DMS79 treated with DMSO at 0.1 percent for 48 hours (cell line): ENCODE results near the gene ADAMTS17.

Experiments used
- DNase-seq: peaks from one replicate; lab custom pipeline; 2025; lab: John Stamatoyannopoulos, UW

Gene ADAMTS17

GRCh38 chr15:100252359-100252758 lies 89.4 kb downstream of the ADAMTS17 start:
- DNase-seq = no peak

GRCh38 chr15:100250176-100250800 lies 91.5 kb downstream of the ADAMTS17 start:
- DNase-seq = no peak

DNA sequence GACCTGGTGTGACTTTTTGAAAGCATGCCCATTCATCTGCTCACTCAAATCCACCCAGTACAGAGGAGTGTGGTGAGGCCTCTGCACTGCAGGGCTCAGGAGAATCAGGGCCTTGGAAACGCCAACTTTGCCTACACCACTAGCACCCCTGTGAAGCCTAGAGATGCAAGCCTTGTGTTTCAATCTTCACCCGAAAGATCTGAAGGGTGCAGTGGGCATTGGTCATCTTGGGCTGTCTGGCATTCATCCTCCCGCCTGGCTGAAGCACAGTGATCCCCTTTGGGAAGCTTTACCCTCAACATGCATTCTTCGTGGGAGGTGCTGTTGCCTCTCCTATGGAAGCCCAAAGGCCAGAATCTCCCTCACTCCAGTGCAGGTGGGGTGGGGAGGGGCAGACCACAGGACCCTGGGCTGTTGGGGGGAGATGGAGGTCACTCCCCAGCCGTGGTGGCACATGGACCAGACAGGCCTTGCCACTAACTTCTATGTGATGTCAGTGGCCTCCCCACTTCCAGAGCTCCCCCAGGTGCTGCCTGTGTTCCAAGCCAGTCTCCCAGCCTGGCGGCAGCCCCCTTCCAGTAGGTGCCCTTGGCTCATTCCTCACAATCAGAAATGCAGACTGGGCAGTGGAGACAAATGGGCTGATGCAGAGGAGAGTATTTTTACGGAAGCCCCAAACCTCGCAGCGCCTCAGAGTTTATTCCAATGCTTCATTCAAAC lies 92.5 kb downstream of the ADAMTS17 start:
- DNase-seq = no peak

DNA sequence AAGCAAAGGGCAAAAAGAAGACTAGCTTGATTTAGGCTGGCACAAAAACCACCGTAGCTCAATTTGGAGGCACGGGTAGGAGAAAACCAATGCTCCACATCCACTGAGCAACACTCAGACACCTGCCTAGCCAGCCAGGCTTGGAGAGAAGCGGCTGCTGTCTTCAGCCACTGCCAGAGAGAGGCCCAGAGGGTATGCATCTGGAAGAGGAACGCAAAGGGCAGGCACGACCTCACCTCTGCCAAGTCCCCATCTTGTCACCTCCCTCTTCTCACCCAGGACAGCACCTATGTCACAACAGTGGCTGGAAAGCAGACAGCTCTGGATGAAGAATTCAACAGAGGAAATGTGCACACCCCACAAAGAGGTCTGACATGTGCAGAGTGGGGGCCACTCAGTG lies 93.5 kb downstream of the ADAMTS17 start:
- DNase-seq = no peak

GRCh38 chr15:100247228-100248225 lies 94.2 kb downstream of the ADAMTS17 start:
- DNase-seq = no peak

- DNase-seq = no peak
Measured at GRCh38 chr15:100245855-100246254, 95.9 kb downstream of the ADAMTS17 start.

DNA sequence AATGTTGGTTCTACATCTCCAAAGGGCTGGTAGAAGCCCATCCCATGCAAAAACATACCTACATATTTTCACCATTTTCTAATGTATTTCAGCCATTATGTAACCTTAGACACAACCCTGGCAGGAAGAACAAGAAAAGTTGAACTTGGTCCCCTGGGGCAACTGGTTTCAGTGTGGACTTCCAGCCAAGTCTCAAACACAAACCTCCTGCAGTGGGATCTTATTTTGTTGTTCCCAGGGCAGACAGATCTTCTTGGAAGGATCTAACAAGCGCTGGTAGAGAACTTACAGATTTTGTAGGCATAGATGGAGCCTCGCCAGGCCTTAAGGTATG lies 96.3 kb downstream of the ADAMTS17 start:
- DNase-seq = no peak

DNA sequence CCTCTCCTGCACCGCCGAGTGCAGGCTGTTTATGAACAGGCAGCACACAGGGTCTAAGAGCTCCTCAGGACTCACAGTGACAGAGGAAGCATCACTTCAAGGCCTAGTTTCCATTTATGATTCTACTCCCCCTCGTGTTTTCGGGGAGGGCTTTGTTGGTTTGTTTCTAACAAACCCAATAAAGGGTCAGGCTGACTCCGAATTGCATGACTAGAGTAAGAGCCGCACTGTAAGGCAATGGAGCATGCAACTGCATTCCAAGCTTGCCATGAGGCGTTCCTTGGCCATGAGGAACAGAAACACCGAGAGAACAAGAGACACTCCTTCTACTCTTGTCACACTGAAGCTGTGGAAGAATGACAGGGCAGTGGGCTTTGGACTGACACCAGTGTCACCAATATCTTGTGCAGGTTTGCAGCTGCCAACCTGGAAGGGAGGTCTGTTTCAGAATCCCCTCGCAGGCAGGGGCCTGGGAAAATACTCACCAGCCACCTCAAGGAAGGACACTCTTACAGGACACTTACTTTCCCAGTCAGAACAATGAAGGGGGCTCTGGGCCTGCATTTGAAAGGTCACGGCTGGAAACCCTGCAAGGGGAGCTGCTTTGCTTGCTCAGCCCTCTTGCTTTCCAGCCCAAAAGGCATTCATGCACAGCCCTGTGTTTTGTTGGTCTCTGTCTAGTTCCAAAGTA lies 96.8 kb downstream of the ADAMTS17 start:
- DNase-seq = no peak

GRCh38 chr15:100242989-100243388 lies 98.8 kb downstream of the ADAMTS17 start:
- DNase-seq = no peak

DNA sequence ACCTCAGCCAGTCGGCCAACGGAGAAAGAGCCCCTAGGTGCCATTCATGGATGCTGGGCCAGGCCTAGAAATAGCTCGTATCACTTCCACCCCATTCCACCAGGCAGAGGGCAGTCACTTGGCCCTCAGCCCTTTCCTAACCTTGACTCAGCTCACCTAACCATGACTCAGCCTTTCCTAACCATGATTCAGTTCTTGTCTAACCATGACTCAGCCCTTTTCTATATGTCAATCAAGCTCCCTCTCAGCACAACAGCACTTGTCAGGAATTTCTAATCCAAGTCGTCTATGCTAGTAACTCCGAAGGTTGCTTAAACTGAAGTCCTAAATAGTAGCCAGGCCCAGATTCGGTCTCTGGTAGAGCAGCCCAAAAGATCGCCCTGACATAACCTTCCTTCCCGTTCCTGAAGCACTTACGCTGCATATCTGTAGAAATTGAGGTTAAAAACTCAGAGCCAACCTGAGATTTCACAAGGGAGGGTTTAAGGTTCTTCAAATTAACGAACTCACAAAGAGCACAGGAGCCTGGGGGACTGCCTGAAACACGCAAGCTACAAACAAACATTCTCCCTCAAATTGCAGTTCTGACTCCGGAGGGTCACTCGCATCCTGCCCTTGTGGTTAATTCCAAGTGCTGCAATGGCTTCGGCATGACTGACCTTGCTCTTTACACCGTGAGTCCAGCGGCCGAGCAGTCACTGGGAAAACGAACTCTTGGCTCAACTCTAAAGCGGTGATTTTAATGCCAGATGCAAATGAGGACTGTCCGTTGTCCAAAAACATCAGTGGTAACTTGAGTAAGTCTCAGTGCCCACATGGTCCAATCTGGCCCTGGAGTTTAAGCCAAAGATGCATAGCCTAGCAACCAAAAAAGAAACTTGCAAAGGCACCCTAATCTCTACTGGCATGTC lies 99.9 kb downstream of the ADAMTS17 start:
- no peak for DNase-seq

GRCh38 chr15:100236981-100237720 lies 104.6 kb downstream of the ADAMTS17 start:
- DNase-seq = no peak

GRCh38 chr15:100235030-100235617 lies 106.7 kb downstream of the ADAMTS17 start:
- no peak for DNase-seq

DNA sequence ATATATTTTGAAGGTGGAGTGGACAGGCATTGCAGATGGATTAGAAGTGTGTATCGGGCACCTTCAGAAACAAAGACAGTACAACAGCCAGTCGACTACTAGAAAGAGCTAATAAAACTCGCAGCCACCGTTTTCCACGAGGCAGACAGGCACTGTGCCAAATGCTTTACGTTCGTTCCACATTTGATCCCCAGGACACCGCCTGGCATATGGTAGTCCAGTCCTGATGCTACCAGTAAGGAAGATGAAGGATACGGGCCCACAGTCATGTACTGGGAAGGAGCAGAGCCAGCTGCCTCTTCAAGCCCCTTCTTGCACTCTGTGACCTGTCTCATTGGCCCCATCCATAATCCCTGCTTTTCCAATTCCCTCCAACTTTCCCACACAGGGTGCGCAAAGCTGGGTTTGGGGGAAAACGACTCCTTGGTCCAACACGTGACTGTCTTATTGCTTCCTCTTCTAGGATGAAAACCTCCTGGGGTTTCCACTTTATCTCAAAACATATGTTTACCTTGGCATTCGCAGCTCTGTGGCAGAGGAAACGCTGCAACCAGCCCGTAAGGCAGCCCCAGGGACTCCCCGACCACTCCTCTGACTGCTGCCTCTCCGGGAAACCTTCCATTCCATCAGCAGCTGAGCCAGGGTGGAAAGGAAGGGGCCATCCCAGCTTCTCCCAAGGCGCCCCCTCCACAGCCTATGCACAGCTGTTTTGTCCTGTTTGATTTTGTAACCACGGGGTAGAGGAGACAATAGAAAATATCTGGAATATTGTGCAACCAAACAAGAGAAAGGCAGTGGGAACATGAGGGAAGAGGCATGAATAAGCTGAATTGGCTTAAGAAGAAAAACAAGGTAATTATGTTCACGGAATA lies 107.4 kb downstream of the ADAMTS17 start:
- DNase-seq = no peak

DNA sequence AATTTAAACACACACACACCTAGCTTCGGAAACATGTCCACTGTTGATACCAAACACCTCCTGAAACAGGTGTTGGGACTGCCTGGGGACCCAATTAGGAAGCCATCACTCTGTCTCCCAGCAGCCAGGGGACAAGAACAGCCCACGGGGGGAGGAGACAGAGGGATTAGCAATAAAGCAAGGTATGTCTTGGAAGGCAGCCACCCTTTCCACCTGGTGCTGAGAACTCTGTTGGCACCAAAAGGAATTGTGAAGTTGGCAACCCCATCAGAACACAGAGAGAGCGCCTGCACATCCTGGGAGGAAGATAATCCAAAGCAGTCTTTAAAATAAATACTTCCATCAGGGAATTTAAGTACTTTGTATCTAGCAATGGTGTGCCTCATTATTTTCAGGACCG lies 111.0 kb downstream of the ADAMTS17 start:
- DNase-seq = no peak

DNA sequence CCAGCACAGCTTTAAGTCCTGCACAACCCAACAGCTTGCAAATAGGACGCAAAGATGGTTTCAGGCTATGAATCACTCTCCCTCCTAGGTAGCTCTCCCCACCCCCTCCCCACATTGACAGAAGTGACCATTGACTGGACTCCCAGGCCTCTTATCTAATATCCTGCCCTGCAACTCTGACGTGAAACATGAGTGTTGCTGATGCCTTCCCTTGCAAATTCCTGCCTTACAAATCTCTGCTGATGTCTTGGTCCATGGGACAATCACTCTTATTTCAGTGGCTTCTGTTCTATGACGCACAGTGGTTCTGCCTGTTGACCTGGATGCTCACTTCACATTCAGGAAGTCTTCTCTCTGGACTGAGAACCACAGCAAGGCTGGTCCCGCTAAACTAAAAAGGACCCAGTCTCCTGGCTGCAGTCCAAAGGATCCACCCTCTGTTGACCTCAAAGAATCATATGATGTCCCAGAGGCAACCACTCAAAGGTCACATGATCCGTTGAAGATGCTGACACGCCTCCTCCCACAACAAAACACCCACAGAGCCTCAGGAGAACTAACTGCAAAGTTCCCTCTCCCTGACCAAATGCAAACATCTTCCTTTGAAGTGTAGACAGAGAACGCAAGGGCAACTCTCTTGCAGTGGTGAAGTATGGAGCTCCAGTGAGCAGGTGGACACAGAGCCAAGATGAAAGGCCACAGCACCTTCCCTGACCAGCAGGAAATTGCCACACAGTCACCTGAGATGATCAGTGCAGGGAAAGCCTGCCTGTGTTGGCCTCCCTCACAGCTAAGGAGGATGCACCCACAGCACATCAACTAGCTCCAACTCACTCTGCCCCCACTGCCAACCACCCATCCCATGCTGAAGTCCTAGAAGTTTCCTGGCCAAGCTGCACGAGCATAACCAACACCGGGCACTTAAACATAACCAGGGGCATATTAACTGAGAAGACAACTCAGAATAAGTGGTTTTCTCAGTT lies 112.3 kb downstream of the ADAMTS17 start:
- DNase-seq = no peak

DNA sequence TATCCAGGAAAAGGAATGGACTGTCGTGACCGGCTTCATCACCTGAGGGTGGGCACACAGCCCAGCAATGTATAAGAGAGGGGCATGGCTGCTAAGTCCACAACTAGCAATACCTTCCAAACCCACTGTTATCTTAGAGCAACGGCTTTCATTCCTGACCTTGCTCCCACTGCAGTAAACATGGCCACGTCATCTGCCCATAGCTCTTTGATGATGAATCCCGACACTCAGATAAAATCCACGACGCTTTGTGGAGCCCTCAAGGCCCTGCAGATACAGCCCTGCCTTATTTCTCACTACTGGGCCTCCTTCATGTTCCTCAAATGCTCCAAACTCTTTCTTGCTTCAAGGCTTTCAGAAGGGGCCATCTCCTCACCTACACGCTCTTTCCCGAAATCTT lies 114.0 kb downstream of the ADAMTS17 start:
- DNase-seq = no peak

GRCh38 chr15:100226107-100226506 lies 115.7 kb downstream of the ADAMTS17 start:
- DNase-seq = no peak
